Hindlimb muscle (tissue), 1 donor: ENCODE data around the gene SH3PXD2B. TPM values are rescaled to one million over a fixed set of nuclear protein-coding genes. Genes with fewer than 3 reads are reported as not detected.
"Not testable (repeated sequence)": the region's sequence is repeated elsewhere in the genome, so short reads cannot be mapped to it uniquely, and the experiment has no call there.

Source experiments
- DNase-seq: peaks from one replicate; pipeline ENCODE4 v3.0.0-alpha.2; 2013
- polyA plus RNA-seq: library from polyadenylated mRNA; unstranded; fragments of 120-200 nt; gene quantifications from one replicate; pipeline ENCODE4 v1.2.1, GENCODE V29; 2013; ENCODE audit not compliant: insufficient read length

Gene SH3PXD2B
- polyA plus RNA-seq, 1 donor: 31.8 TPM

- no peak for DNase-seq
These were observed 31.3 kb upstream of the SH3PXD2B start for GRCh38 chr5:172485511-172486202.

- no peak for DNase-seq
These were observed 30.3 kb upstream of the SH3PXD2B start for GRCh38 chr5:172484664-172485063.

GRCh38 chr5:172482156-172483020 is 28.1 kb upstream of the SH3PXD2B start:
- DNase-seq: no peak

GRCh38 chr5:172481011-172481800 is 26.9 kb upstream of the SH3PXD2B start:
- no peak for DNase-seq

GRCh38 chr5:172479784-172480115 is 25.4 kb upstream of the SH3PXD2B start:
- DNase-seq: no peak

GRCh38 chr5:172479034-172479783 is 24.9 kb upstream of the SH3PXD2B start:
- peak; percentile 88 for DNase-seq

- not testable (repeated sequence) for DNase-seq
These were observed 24.3 kb upstream of the SH3PXD2B start for GRCh38 chr5:172478695-172479033.

GRCh38 chr5:172478256-172478655 is 23.9 kb upstream of the SH3PXD2B start:
- no peak for DNase-seq

- DNase-seq: no peak
These were observed 23.1 kb upstream of the SH3PXD2B start for GRCh38 chr5:172477466-172477865.

- DNase-seq: no peak
These were observed 20.0 kb upstream of the SH3PXD2B start for GRCh38 chr5:172474293-172474692.

- DNase-seq: no peak
These were observed 19.1 kb upstream of the SH3PXD2B start for GRCh38 chr5:172473427-172473826.

GRCh38 chr5:172469697-172470096 is 15.4 kb upstream of the SH3PXD2B start:
- DNase-seq: no peak

- no peak for DNase-seq
These were observed 11.7 kb upstream of the SH3PXD2B start for GRCh38 chr5:172466062-172466461.

- no peak for DNase-seq
These were observed 8.7 kb upstream of the SH3PXD2B start for GRCh38 chr5:172463031-172463430.

- no peak for DNase-seq
These were observed 5.4 kb upstream of the SH3PXD2B start for GRCh38 chr5:172459783-172460165.

GRCh38 chr5:172458976-172459782 is 4.9 kb upstream of the SH3PXD2B start:
- no peak for DNase-seq

- DNase-seq: no peak
These were observed 1.9 kb upstream of the SH3PXD2B start for GRCh38 chr5:172456076-172456722.

GRCh38 chr5:172455511-172456061 is 1.3 kb upstream of the SH3PXD2B start:
- DNase-seq: peak; percentile 69

- no peak for DNase-seq
These were observed 709 bp upstream of the SH3PXD2B start for GRCh38 chr5:172455087-172455381.

- DNase-seq: peak; percentile 75
These were observed 353 bp downstream of the SH3PXD2B start for GRCh38 chr5:172453986-172454357.
